Islet of Langerhans (tissue), 1 donor: ENCODE measurements around the gene EPG5.

ENCODE experiments used
- FAIRE-seq: peaks from one replicate; lab custom pipeline; 2011; peaks lifted over from hg19 to GRCh38; lab: Jason Lieb, UNC

Gene EPG5

DNA sequence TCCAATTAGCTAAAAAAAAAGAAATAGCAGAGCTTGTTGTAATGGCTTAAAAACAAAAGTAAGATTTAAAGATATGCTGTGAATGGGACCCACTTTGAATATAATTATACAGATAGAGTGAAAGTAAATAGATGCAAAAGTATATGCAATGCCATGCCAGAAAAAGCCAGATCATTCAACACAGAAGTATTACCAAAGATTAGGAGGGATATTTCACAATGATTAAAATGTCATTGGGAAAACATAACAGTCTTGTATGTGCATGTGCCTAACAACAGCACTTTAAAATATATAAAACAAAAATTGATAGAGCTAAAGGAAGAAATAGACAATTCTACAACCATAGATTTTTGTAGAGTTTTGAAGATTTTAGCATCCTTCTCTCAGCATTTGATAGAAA lies 161.6 kb downstream of the EPG5 start:
- no peak for FAIRE-seq

DNA sequence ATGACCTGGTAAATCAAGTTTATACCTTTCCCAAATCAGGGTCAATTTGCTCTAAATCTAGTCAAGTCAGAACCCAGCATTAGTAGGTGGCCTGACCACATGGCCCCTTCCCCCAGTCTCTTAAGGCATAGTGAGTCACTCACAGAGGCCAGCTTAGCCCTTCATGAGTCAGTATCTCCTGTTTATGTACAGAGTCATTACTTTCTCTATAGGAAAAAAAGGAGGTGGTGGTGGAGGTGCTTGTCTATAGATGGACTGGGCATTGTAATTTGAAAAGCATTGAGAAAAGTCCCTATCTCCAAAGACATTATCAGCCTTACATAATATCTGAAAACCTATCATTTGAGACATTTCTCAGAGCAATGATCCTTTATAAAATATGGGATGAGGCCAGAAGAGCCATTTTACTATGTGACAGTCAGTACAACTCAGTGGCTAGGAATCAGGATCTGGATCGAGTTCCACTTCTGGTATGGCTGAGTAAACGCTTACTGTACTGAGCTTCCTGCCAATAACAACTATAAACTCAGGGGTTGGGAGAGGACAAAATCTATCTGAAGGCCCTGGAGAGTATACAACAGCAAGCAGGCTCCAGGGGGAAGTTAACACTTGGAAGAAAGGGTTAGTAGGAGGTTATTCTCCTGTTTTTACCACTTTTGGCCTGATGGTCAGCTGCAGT lies 164.2 kb downstream of the EPG5 start:
- no peak for FAIRE-seq

GRCh38 chr18:45801416-45802004 lies 165.6 kb downstream of the EPG5 start:
- no peak for FAIRE-seq
